Stomach (tissue), 9 donors: ENCODE measurements around the gene ARHGAP25. TPM values are rescaled to one million over a fixed set of nuclear protein-coding genes. Genes with fewer than 3 reads are reported as not detected.

Source experiments
- DNase-seq, 2 donors: peaks; one replicate each; pipeline versions ENCODE4 v3.0.0 to v3.0.0-alpha.2; 2013 to 2019
- H3K27ac ChIP-seq, 5 donors: fragments of 200-600 bp in 4 of 5; sonication (generic) in 4 of 5; one replicate each; pipeline ENCODE4 v1.5.1; 2013 to 2019; ENCODE audit warnings: mild to moderate bottlenecking in 1 of 5, moderate library complexity in 1 of 5
- H3K27me3 ChIP-seq, 3 donors: fragments of 200-600 bp; sonication (generic); one replicate each; pipeline ENCODE4 v1.5.1; 2017 to 2019; ENCODE audit warnings: mixed run types in 1 of 3
- H3K36me3 ChIP-seq, 4 donors: fragments of 200-600 bp; sonication (generic); 1 replicate in 3 of 4; 2 replicates in 1 of 4; pipeline ENCODE4 v1.5.1; 2016 to 2019
- H3K4me1 ChIP-seq, 4 donors: fragments of 200-600 bp; sonication (generic); one replicate each; pipeline ENCODE4 v1.5.1; 2016 to 2019
- H3K4me3 ChIP-seq, 4 donors: fragments of 200-600 bp; sonication (generic) in 3 of 4; one replicate each; pipeline ENCODE4 v1.5.1; 2016 to 2019; ENCODE audit warnings: mild to moderate bottlenecking in 1 of 4
- H3K9me3 ChIP-seq, 4 donors: fragments of 200-600 bp; sonication (generic); one replicate each; pipeline ENCODE4 v1.5.1; 2016 to 2019
- EP300 ChIP-seq: sonication (generic); formaldehyde crosslinking; IDR thresholded peaks from one replicate; pipeline ENCODE4 v1.6.1; 2017; ENCODE audit warnings: antibody characterized with exemption
- POLR2A ChIP-seq, 4 donors: fragments of 450-650 bp; IDR thresholded peaks; one replicate each; pipeline ENCODE4 v1.6.1; 2016; ENCODE audit warnings: antibody characterized with exemption in 4 of 4, control low read depth in 2 of 4, mild to moderate bottlenecking in 1 of 4, moderate library complexity in 1 of 4
- POLR2AphosphoS5 ChIP-seq, 3 donors: sonication (generic); formaldehyde crosslinking; IDR thresholded peaks; one replicate each; pipeline ENCODE4 v1.6.1; 2016; ENCODE audit warnings: antibody characterized with exemption in 3 of 3
- WGBS, 5 donors: extraction: QIAGEN DNeasy Blood & Tissue Kit in 3 of 5; methylation state at CpG; one replicate each; pipeline versions ENCODE4 v1.1.5 to v1.1.7; 2013 to 2018; 5-methylcytosine and 5-hydroxymethylcytosine counted together
- intact Hi-C: fragments of 100-400 bp; cut with DNase I; formaldehyde crosslinking; loops from one replicate; pipeline ENCODE4 v1.15.1; 2023; ENCODE audit warnings: low total_unique reads
- polyA plus RNA-seq, 3 donors: library from polyadenylated mRNA; stranded (reverse); fragments of 200-250 nt; gene quantifications; one replicate each; pipeline ENCODE4 v1.2.3, GENCODE V29; 2013
- total RNA-seq, 5 donors: library from RNA; depleted of rRNA; stranded (reverse); fragments of >200 nt; gene quantifications; one replicate each; pipeline versions ENCODE4 v1.1.0 to v1.2.3, GENCODE V29; 2014 to 2016
- TF ChIP-seq, protein P1 (sequence below), 7 experiments: fragments of 450-650 bp in 4 of 7; fragments of 200-600 bp in 3 of 7; sonication (generic) in 3 of 7; IDR thresholded peaks; one replicate each; pipeline ENCODE4 v1.5.1; 2016 to 2019; ENCODE audit warnings: antibody characterized with exemption in 7 of 7, control low read depth in 2 of 7, mild to moderate bottlenecking in 1 of 7
- donor health status: healthy with polysubstance abuse.
- donor health status: Bipolar disorder and iron deficiency.
- donor health status: healthy.

ARHGAP25 gene
- total and polyA plus RNA-seq, 8 donors = 0.29 to 17.1 (median 4.0) TPM; not detected in 1

DNA sequence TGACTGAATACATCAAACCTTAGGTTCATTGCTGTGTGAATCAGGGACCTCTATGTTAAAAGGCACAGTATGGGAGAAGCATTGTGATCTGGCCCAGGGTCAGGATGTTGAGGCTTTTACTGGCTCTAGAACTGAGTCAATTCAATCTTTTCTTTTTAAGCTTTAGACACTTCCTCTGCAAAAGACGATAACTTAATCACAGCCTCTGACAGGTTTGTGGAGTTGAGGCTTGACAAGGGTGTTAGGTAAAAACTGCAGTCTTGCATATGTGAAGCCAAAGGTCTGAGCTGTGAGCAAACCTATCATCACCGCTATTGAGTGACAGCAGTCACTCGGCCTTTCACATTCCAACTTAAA is 17.3 kb upstream of the ARHGAP25 start:
- H3K27ac ChIP-seq = no peak overlapping the region
- no peak for DNase-seq
- H3K4me3 ChIP-seq = no peak overlapping the region
- 73 to 86% (median 78%) methylated on average over 3 of the region's 3 CpGs for WGBS, 5 donors
- H3K27me3 ChIP-seq = no peaks in the 10 kb centered on the region
- peaks cover 0 to 40% (median 12%) of the 10 kb centered on the region in 4 donors for H3K4me1 ChIP-seq
- H3K9me3 ChIP-seq = no peaks in the 10 kb centered on the region
- intact Hi-C loops = loop anchor here (10.0 kb wide), 1 partner anchor 252 kb away; the partner anchor contains the start of genes APLF and FBXO48
- no peaks in the 10 kb centered on the region for H3K36me3 ChIP-seq
- no peak for TF ChIP-seq EP300
- TF ChIP-seq POLR2A (IDR thresholded peaks at IDR 0.05) = no peak
- TF ChIP-seq, protein P1, sequence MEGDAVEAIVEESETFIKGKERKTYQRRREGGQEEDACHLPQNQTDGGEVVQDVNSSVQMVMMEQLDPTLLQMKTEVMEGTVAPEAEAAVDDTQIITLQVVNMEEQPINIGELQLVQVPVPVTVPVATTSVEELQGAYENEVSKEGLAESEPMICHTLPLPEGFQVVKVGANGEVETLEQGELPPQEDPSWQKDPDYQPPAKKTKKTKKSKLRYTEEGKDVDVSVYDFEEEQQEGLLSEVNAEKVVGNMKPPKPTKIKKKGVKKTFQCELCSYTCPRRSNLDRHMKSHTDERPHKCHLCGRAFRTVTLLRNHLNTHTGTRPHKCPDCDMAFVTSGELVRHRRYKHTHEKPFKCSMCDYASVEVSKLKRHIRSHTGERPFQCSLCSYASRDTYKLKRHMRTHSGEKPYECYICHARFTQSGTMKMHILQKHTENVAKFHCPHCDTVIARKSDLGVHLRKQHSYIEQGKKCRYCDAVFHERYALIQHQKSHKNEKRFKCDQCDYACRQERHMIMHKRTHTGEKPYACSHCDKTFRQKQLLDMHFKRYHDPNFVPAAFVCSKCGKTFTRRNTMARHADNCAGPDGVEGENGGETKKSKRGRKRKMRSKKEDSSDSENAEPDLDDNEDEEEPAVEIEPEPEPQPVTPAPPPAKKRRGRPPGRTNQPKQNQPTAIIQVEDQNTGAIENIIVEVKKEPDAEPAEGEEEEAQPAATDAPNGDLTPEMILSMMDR (IDR thresholded peaks at IDR 0.05) = no peak
- TF ChIP-seq POLR2AphosphoS5 (IDR thresholded peaks at IDR 0.05) = no peak

DNA sequence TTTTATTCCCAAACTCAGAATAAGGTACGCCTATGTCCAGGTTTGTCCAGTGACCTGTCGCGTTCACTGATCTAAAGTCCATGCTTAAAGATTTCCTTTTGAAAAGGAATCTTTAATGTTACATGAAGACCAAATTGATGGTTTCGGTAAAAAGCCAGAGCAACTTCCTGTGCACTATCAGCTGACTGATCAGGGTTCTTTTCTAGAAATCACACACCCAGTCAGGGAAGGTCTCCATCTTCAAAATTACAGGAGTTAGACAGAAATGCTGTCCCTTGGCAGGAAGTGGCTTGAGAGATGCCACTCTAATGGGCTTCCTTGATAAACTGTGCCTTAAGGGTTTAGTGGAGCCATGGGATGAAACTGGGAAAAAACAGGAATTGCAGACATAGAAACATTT is 14.7 kb upstream of the ARHGAP25 start:
- H3K36me3 ChIP-seq = no peaks in the 10 kb centered on the region
- no peaks in the 10 kb centered on the region for H3K27me3 ChIP-seq
- H3K9me3 ChIP-seq = no peaks in the 10 kb centered on the region
- WGBS, 5 donors = 86 to 95% (median 89%) methylated on average over 4 of the region's 4 CpGs
- no peak for DNase-seq
- no peak for TF ChIP-seq EP300
- TF ChIP-seq, protein P1 (IDR thresholded peaks at IDR 0.05) = no peak
- intact Hi-C loops = loop anchor here (10.0 kb wide), 1 partner anchor 255 kb away; the partner anchor contains the start of genes APLF and FBXO48
- peaks cover 0 to 34% (median 11%) of the 10 kb centered on the region in 4 donors for H3K4me1 ChIP-seq
- H3K4me3 ChIP-seq = no peak overlapping the region
- no peak overlapping the region for H3K27ac ChIP-seq

DNA sequence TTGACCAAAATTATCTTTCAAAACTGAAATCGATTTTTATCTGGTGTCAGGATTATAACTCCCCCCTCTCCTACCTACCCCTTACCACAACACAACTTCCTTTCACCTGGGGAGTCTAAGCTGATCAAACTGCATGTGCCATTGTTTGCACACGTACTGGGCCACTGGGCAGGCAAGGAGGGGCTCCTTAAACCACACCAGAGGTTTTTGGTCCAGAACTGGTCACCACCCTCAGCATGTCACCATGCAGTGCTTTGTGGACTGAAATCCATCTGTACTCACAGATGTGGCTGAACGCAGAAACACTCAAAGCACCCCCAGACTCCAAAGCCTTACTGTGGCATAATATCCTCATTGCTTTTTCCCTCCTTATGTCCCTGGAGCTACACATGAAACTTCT is 13.9 kb upstream of the ARHGAP25 start:
- TF ChIP-seq, protein P1 (IDR thresholded peaks at IDR 0.05) = no peak
- TF ChIP-seq POLR2A (IDR thresholded peaks at IDR 0.05) (no peak), EP300 (no peak), POLR2AphosphoS5 (IDR thresholded peaks at IDR 0.05) (no peak)
- 58 to 78% (median 64%) methylated on average over 3 of the region's 3 CpGs for WGBS, 5 donors
- intact Hi-C loops = no loop called here
- H3K27ac ChIP-seq = no peak overlapping the region
- no peaks in the 10 kb centered on the region for H3K9me3 ChIP-seq
- DNase-seq = no peak
- no peaks in the 10 kb centered on the region for H3K36me3 ChIP-seq
- H3K4me3 ChIP-seq = no peak overlapping the region
- no peaks in the 10 kb centered on the region for H3K27me3 ChIP-seq
- peaks cover 0 to 27% (median 5%) of the 10 kb centered on the region in 4 donors for H3K4me1 ChIP-seq

DNA sequence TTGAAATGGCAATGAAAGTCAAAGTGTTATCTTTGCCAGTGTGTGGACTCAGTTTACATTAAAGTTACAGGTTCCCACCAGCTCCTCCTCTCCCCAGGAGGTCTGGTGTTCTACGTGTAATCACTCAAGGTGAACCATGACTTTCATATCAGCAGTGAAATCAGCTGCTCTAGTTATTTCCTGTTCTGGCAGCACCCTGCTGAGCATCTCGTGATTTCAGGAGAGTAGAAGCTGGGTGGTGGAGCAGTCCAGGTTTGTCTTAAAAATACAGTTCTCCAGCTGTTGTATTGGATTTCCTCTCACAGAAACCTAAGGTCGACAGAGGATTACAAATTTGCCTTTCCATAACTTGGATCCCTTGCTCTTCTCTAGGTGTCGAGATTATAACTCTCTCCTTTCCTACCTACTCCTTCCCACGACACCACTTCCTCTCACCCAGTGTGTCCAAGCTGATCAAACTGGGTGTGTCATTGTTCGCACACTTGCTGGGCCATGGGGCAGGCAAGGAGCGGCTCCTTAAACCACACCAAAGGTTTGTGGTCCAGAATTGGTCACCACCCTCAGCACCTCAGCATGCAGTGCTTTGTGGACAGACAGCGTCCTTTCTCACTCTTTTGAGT is 13.0 kb upstream of the ARHGAP25 start:
- TF ChIP-seq POLR2AphosphoS5 (IDR thresholded peaks at IDR 0.05) = peak in 2 of 3 donors; percentile 41 to 48
- TF ChIP-seq, protein P1 (IDR thresholded peaks at IDR 0.05) = no peak
- H3K4me1 ChIP-seq = peaks cover 0 to 24% (median 4%) of the 10 kb centered on the region in 4 donors
- intact Hi-C loops = no loop called here
- WGBS, 5 donors = 20 to 44% (median 33%) methylated on average over 8 of the region's 8 CpGs
- H3K27me3 ChIP-seq = no peaks in the 10 kb centered on the region
- H3K27ac ChIP-seq = peak overlapping the region in 3 of 5 donors; percentile 3 to 68 (median 48)
- no peak overlapping the region for H3K4me3 ChIP-seq
- no peaks in the 10 kb centered on the region for H3K36me3 ChIP-seq
- H3K9me3 ChIP-seq = no peaks in the 10 kb centered on the region
- DNase-seq = peak; percentile 50 to 60
